ENCODE data around the gene PAIP2.
"Not testable (repeated sequence)": the region's sequence is repeated elsewhere in the genome, so short reads cannot be mapped to it uniquely, and the experiment has no call there.

PAIP2 gene

GRCh38 chr5:139315056-139315615 lies 26.5 kb upstream of the PAIP2 start:
- no peak for DNase-seq (ENCODE audit: low read depth, low spot score)

DNA sequence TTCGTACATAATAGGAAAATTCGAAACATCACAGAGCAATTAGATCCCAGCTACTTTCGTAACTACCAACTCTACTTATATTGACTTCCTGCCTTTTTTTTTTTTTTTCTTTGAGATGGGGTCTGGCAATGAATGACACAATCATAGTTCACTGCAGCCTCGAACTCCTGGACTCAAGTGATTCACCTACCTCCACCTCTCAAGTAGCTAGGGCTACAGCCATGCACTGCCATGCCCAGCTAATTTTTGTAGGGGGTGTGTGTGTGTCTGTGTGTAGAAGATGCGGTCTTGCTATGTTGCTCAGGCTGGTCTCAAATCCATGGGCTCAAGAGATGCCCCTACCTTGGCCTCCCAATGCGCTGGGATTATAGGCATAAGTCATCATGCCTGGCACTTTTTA lies 5.8 kb upstream of the PAIP2 start:
- no peak for DNase-seq (ENCODE audit: low read depth, low spot score)

DNA sequence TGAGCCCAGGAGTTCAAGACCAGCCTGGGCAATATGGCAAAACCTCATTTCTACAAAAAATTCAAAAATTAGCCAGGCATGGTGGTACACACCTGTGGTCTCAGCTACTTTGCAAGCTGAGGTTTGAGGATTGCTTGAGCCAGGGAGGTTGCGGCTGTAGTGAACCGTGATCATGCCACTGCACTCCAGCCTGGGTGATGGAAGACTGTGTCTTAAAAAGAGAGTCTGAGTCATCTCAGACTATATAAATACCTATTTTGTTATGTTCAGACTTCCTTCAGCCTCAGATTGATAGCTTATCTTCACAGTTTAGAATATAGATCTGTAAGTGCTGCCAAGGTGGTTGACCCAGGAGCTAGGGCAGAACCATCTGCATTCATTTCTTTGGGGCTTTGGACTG lies 1.6 kb upstream of the PAIP2 start:
- DNase-seq (ENCODE audit: low read depth, low spot score): no peak

DNA sequence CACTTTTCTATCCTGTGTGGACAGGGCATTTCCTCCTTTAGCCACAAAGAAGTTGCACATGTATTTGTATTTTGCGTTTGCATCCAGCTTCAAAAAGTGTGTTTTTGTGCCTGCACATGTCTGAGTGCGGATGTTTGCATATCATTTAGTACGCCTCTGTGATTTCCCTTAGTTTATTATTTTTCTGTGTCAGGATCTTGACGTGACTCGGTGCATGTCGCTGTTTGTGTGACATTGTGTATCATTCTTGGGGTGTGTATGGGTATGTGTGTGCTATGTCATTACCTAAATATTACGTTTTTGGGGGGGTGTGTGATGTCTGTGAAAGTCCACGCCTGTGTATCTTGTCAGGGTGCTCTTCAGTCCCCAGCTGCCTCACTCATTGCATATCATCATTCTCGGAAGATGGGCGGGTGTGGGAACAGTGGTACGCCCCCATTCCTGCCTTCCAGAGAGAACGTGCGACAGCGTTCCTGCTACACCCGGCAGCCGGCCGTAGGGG lies 416 bp upstream of the PAIP2 start:
- no peak for DNase-seq (ENCODE audit: low read depth, low spot score)

- no peak for DNase-seq (ENCODE audit: low read depth, low spot score)
Observed at GRCh38 chr5:139342423-139342723, 719 bp downstream of the PAIP2 start.

GRCh38 chr5:139343476-139343875 lies 1.8 kb downstream of the PAIP2 start:
- DNase-seq (ENCODE audit: low read depth, low spot score): no peak

DNA sequence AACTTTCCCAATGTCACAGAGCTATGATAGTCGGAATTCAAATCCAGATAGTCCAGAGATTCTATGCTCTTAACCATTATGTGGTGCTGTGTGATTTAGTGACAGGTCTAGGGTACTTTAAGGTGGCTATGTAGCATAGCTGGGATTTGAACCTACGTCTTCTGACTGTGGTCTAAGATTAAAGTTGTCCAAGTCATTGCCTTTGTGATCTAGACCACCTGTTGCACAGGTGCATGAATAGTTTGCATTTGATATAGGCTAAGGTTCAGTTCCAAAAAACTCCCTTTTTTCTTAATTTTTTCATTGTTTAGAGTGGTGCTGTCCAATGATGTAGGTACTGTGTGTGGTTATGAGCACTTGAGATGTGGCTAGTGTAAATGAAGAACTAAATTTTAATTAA lies 2.5 kb downstream of the PAIP2 start:
- DNase-seq (ENCODE audit: low read depth, low spot score): no peak

GRCh38 chr5:139345442-139345841 lies 3.8 kb downstream of the PAIP2 start:
- not testable (repeated sequence) for DNase-seq (ENCODE audit: low read depth, low spot score)

GRCh38 chr5:139347863-139348262 lies 6.2 kb downstream of the PAIP2 start:
- DNase-seq (ENCODE audit: low read depth, low spot score): not testable (repeated sequence)

DNA sequence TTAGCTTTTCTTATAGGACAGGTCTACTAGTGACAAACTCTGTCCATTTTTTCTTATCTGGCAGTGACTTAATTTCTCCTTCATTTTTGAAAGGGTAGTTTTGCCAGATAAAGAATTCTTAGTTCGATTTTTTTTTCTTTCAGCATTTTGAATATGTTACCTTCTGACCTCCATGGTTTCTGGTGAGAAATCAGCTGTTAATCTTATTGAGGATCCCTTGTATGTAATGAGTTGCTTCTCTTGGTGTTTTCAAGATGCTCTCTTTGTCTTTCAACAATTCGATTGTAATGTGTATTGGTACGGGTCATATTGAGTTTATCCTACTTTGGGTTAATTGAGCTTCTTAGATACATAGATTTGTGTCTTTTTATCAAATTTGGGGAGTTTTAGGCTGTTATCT lies 12.5 kb downstream of the PAIP2 start:
- DNase-seq (ENCODE audit: low read depth, low spot score): no peak

DNA sequence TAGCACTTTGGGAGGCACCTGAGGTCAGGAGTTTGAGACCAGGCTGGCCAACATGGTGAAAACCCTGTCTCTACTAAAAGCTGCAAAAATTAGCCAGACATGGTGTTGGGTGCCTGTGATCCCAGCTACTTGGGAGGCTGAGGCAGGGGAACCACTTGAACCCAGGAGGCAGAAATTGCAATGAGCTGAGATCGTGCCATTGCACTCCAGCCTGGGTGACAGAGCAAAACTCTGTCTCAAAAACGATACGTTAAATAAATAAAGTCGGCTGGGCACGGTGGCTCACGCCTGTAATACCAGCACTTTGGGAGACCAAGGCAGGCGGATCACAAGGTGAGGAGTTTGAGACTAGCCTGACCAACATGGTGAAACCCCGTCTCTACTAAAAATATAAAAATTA lies 14.2 kb downstream of the PAIP2 start:
- not testable (repeated sequence) for DNase-seq (ENCODE audit: low read depth, low spot score)

DNA sequence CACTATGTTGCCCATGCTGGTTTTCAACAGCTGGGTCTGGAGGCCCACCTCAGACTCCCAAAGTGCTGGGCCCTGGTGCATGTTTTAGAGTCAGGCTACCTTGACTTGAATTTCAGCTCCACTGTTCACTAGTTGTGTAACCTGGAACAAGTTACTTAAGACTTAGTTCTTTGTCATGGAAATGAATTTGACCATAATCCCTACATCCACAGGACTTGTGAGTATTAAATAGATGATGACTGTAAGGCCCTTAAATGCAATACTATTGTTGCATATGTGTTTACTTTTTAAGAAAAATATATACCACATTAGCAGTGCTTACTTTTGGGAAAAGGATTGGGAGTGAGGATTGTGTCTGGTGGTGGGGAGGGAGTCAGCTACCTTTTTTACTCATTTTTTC lies 16.4 kb downstream of the PAIP2 start:
- DNase-seq (ENCODE audit: low read depth, low spot score): no peak

- no peak for DNase-seq (ENCODE audit: low read depth, low spot score)
Observed at GRCh38 chr5:139360384-139360783, 18.7 kb downstream of the PAIP2 start.

- DNase-seq (ENCODE audit: low read depth, low spot score): no peak
Observed at GRCh38 chr5:139361835-139362429, 20.3 kb downstream of the PAIP2 start.

DNA sequence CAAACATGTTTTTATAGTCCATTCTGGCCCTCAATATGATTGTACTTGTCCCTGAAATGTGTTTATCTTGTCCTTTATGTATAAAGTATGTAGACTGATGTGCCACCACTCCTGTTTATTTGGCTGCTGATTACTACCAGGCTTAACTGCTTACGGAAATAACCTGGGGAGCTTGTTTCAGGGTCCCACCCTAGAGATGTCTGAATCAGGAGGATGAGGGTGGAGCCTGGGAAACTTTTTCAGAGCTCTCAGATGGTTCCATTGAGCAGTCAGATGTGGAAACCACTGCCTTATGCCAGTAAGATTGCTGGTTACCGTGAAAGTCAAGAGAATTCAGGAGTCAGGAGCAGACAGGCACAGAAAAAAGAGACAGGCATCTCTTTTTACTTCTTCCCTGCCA lies 22.3 kb downstream of the PAIP2 start:
- no peak for DNase-seq (ENCODE audit: low read depth, low spot score)

GRCh38 chr5:139364466-139364865 lies 22.8 kb downstream of the PAIP2 start:
- DNase-seq (ENCODE audit: low read depth, low spot score): no peak

GRCh38 chr5:139368613-139369012 lies 27.0 kb downstream of the PAIP2 start:
- DNase-seq (ENCODE audit: low read depth, low spot score): no peak

- DNase-seq (ENCODE audit: low read depth, low spot score): peak; percentile 68
Observed at GRCh38 chr5:139369181-139369580, 27.5 kb downstream of the PAIP2 start.

DNA sequence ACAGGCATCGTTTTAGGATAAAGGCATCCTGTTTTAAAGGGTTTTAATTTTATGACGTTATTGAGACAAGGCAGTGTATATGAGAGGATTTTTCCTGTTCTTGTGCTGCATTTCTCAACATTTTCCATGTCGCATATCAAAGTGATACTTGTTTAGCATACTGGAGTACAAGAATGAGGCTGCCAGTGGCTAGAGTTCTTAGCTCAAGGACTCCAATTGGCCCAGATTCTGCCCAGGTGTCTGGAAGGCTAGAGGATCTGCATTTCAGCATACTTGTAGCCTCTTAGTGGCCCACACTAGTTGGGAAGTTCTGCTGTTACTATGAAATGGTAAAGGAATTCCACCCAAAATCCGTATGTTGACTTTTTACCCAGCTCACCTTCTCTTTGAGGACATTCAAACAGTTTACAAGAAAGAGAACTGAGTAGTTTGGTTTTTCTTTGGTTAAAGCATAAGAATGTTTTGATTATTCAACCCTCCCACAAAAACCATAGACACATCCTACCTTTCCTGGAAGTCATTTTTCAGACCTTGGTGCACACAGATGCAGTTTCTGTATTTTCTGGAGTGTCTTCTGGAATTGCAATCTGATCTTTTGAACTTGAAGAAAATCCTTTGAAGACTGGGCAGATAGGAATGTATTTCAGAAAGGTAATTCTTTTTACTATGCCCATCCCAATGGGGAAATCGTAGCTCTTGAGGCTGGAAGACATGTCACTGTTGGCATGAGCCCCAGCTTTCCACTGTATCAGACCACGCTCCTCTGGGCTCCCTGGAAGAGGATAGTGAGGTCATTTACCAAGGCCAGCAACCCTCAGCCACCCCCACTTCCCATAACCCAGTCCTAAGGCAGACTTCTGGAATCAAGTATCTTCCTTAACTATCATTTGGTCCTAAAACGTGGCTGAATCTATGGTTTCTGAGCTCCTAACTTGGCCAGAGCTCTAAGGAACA lies 30.1 kb downstream of the PAIP2 start:
- DNase-seq (ENCODE audit: low read depth, low spot score): no peak

DNA sequence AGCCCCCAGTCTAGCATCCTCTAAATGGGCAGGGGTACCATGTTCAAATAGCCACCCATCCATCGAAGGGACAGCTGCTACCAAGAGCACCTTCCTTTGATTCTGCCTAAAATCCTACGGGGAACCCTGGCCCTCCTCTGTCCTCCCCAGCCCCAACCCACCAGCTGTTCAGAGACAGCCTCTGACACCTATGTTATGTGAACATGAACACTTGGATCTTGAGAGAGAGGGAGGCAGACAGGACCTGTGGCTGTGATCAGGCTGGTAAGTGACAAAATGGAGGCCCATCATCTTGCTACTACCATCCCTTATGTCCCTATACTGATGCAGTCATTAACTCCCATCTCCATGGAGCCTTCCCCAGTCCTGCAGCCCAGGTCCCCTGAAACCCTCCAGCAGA lies 33.3 kb downstream of the PAIP2 start:
- no peak for DNase-seq (ENCODE audit: low read depth, low spot score)

- no peak for DNase-seq (ENCODE audit: low read depth, low spot score)
Observed at GRCh38 chr5:139376364-139376763, 34.7 kb downstream of the PAIP2 start.

GRCh38 chr5:139377226-139377625 lies 35.6 kb downstream of the PAIP2 start:
- DNase-seq (ENCODE audit: low read depth, low spot score): no peak
